ENCODE measurements around the gene PCDHB13.
"Not testable (repeated sequence)": the region's sequence is repeated elsewhere in the genome, so short reads cannot be mapped to it uniquely, and the experiment has no call there.

The PCDHB13 gene

GRCh38 chr5:141225421-141225820 lies 11.7 kb downstream of the PCDHB13 start:
- not testable (repeated sequence) for H3K27ac Mint-ChIP-seq; H3K4me1 Mint-ChIP-seq (ENCODE audit: low read depth); DNase-seq; H3K36me3 Mint-ChIP-seq (ENCODE audit: low read depth); H3K4me3 Mint-ChIP-seq
- Mint-ChIP-seq H3K9me3 (peaks cover 10% of the 10 kb centered on the region), H3K27me3 (peaks cover 56% of the 10 kb centered on the region)

DNA sequence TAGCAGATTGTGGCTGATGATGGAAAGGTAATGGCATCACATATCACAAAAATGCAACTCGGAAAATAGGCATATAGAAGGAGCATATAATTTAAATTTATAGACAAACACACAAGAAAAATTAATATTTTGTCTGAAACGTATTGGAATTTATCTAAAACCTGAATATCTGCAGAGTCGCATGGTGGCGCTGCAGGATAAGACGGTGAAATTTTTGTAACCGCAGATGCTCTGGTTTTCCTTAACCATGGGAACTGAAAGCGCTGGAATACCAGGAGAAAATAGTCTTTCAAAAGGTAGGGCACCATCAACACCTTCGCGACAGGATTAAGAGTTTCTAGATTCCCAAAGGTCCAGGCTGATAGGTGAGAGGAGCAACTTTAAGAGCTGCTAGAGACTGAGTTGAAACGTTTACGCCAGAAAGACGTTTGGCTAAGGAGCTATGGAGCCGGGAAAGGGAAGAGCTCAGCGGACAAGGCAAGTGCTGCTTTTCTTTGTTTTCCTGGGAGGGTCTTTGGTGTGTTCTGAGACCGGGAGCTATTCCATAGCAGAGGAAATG lies 20.5 kb downstream of the PCDHB13 start:
- Mint-ChIP-seq H3K36me3 (ENCODE audit: low read depth) (peaks cover 17% of the 10 kb centered on the region), H3K4me3 (no peak overlapping the region), H3K27me3 (peaks cover 45% of the 10 kb centered on the region), H3K4me1 (ENCODE audit: low read depth) (no peaks in the 10 kb centered on the region), H3K9me3 (peaks cover 46% of the 10 kb centered on the region), H3K27ac (no peak overlapping the region)
- DNase-seq: no peak

GRCh38 chr5:141235922-141236321 lies 22.2 kb downstream of the PCDHB13 start:
- not testable (repeated sequence) for H3K4me1 Mint-ChIP-seq (ENCODE audit: low read depth); DNase-seq; H3K4me3 Mint-ChIP-seq; H3K27ac Mint-ChIP-seq
- H3K27me3 Mint-ChIP-seq: peaks cover 62% of the 10 kb centered on the region
- peaks cover 22% of the 10 kb centered on the region for H3K36me3 Mint-ChIP-seq (ENCODE audit: low read depth)
- H3K9me3 Mint-ChIP-seq: peaks cover 62% of the 10 kb centered on the region

GRCh38 chr5:141236516-141237313 lies 23.0 kb downstream of the PCDHB13 start:
- Mint-ChIP-seq H3K27me3 (peaks cover 70% of the 10 kb centered on the region), H3K4me3 (no peak overlapping the region), H3K36me3 (ENCODE audit: low read depth) (peaks cover 28% of the 10 kb centered on the region), H3K27ac (no peak overlapping the region), H3K4me1 (ENCODE audit: low read depth) (no peaks in the 10 kb centered on the region), H3K9me3 (peaks cover 62% of the 10 kb centered on the region)
- DNase-seq: no peak

- Mint-ChIP-seq H3K36me3 (ENCODE audit: low read depth) (peaks cover 43% of the 10 kb centered on the region), H3K4me1 (ENCODE audit: low read depth) (peaks cover 4% of the 10 kb centered on the region), H3K4me3 (no peak overlapping the region), H3K27ac (no peak overlapping the region), H3K9me3 (peaks cover 65% of the 10 kb centered on the region), H3K27me3 (peaks cover 88% of the 10 kb centered on the region)
- no peak for DNase-seq
Measured at GRCh38 chr5:141241496-141241895, 27.8 kb downstream of the PCDHB13 start.

- Mint-ChIP-seq H3K4me3 (peak within 1 kb of the TSS; percentile 7), H3K9me3 (peaks cover 69% of the 10 kb centered on the region), H3K27me3 (peaks cover 70% of the 10 kb centered on the region), H3K27ac (no peak within 1 kb of the TSS), H3K36me3 (ENCODE audit: low read depth) (peaks cover 51% of the 10 kb centered on the region), H3K4me1 (ENCODE audit: low read depth) (peaks cover 4% of the 10 kb centered on the region)
- no peak for DNase-seq
Measured at GRCh38 chr5:141245250-141245717, 31.6 kb downstream of the PCDHB13 start, which contains the start of gene PCDHB15. Gene PCDHB15 (plus strand): TSS chr5:141245395. CDS start chr5:141245579, 184 bp downstream.

DNA sequence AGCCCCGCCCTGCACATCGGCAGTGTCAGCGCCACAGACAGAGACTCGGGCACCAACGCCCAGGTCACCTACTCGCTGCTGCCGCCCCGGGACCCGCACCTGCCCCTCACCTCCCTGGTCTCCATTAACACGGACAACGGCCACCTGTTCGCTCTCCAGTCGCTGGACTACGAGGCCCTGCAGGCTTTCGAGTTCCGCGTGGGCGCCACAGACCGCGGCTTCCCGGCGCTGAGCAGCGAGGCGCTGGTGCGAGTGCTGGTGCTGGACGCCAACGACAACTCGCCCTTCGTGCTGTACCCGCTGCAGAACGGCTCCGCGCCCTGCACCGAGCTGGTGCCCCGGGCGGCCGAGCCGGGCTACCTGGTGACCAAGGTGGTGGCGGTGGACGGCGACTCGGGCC lies 33.3 kb downstream of the PCDHB13 start:
- not testable (repeated sequence) for DNase-seq; H3K27ac Mint-ChIP-seq; H3K4me3 Mint-ChIP-seq; H3K4me1 Mint-ChIP-seq (ENCODE audit: low read depth)
- Mint-ChIP-seq H3K27me3 (peaks cover 53% of the 10 kb centered on the region), H3K9me3 (peaks cover 67% of the 10 kb centered on the region), H3K36me3 (ENCODE audit: low read depth) (peaks cover 38% of the 10 kb centered on the region)

DNA sequence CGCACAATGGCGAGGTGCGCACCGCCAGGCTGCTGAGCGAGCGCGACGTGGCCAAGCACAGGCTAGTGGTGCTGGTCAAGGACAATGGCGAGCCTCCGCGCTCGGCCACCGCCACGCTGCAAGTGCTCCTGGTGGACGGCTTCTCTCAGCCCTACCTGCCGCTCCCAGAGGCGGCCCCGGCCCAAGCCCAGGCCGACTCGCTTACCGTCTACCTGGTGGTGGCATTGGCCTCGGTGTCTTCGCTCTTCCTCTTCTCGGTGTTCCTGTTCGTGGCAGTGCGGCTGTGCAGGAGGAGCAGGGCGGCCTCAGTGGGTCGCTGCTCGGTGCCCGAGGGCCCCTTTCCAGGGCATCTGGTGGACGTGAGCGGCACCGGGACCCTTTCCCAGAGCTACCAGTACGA lies 33.7 kb downstream of the PCDHB13 start:
- Mint-ChIP-seq H3K9me3 (peaks cover 65% of the 10 kb centered on the region), H3K36me3 (ENCODE audit: low read depth) (peaks cover 36% of the 10 kb centered on the region), H3K27me3 (peaks cover 48% of the 10 kb centered on the region)
- H3K4me1 Mint-ChIP-seq (ENCODE audit: low read depth); H3K27ac Mint-ChIP-seq; H3K4me3 Mint-ChIP-seq; DNase-seq: not testable (repeated sequence)

DNA sequence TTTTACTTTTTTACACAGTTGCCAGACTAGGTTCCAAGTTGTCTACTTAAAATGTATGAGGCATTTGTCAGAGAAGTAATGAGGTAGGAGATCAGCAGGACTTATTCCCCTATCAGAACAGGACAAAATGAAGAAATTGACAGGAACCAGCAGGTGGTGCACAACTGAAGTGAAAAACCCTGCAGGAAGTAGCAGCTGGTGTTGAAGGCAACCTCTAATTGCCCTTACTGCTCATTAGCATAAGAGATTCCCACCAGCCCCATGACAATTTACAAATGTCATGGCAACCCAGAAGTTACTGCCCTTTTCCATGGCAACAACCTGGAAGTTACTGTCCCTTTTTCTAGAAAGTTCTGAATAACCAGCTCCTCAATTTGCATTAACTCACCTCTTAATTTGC lies 36.9 kb downstream of the PCDHB13 start:
- peaks cover 26% of the 10 kb centered on the region for H3K36me3 Mint-ChIP-seq (ENCODE audit: low read depth)
- DNase-seq: no peak
- H3K27ac Mint-ChIP-seq: no peak overlapping the region
- H3K9me3 Mint-ChIP-seq: peaks cover 72% of the 10 kb centered on the region
- H3K4me3 Mint-ChIP-seq: no peak overlapping the region
- H3K27me3 Mint-ChIP-seq: peaks cover 20% of the 10 kb centered on the region
- no peaks in the 10 kb centered on the region for H3K4me1 Mint-ChIP-seq (ENCODE audit: low read depth)

- H3K4me1 Mint-ChIP-seq (ENCODE audit: low read depth): no peaks in the 10 kb centered on the region
- H3K27ac Mint-ChIP-seq: no peak overlapping the region
- no peak overlapping the region for H3K4me3 Mint-ChIP-seq
- H3K27me3 Mint-ChIP-seq: no peaks in the 10 kb centered on the region
- H3K9me3 Mint-ChIP-seq: peaks cover 65% of the 10 kb centered on the region
- no peak for DNase-seq
- peaks cover 54% of the 10 kb centered on the region for H3K36me3 Mint-ChIP-seq (ENCODE audit: low read depth)
Measured at GRCh38 chr5:141258464-141258863, 44.7 kb downstream of the PCDHB13 start.

DNA sequence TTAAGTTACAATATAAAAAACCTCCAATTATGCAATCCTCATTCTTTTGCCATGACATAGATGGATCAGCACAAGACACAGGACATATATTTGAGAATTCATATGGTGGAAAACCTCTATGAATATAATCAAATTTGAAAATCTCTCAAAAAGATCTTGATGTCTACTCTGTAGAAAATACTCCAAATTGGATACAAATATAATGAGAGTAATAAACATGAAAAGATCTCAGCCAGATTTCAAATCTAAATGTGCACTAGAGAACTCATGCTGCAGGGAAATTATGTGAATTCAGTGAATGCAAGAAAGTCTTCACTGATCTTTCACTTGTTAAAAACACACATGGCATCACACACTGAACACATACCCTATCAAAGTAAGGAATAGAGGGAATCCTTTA lies 45.2 kb downstream of the PCDHB13 start:
- Mint-ChIP-seq H3K4me1 (ENCODE audit: low read depth) (no peaks in the 10 kb centered on the region), H3K27ac (no peak overlapping the region), H3K36me3 (ENCODE audit: low read depth) (peaks cover 56% of the 10 kb centered on the region), H3K27me3 (no peaks in the 10 kb centered on the region), H3K9me3 (peaks cover 62% of the 10 kb centered on the region), H3K4me3 (no peak overlapping the region)
- no peak for DNase-seq

- H3K4me1 Mint-ChIP-seq (ENCODE audit: low read depth): no peaks in the 10 kb centered on the region
- peaks cover 59% of the 10 kb centered on the region for H3K9me3 Mint-ChIP-seq
- peaks cover 63% of the 10 kb centered on the region for H3K36me3 Mint-ChIP-seq (ENCODE audit: low read depth)
Measured at GRCh38 chr5:141260458-141261237, 46.9 kb downstream of the PCDHB13 start.

DNA sequence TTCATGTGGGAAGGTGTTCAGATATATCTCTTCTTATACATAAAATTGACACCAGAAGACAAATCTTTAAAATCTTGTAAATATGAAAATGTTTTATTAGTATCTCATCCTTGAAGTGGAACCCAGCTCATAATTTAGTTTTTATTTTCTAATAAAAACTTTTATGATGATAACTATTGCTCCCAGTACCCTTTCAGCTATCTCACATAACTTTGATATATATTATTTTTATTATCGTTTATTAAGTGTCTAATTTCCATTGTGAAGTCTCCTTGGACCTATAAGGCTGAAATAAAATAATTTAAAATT lies 47.5 kb downstream of the PCDHB13 start:
- no peaks in the 10 kb centered on the region for H3K4me1 Mint-ChIP-seq (ENCODE audit: low read depth)
- peaks cover 59% of the 10 kb centered on the region for H3K9me3 Mint-ChIP-seq
- H3K4me3 Mint-ChIP-seq: no peak overlapping the region
- no peaks in the 10 kb centered on the region for H3K27me3 Mint-ChIP-seq
- DNase-seq: no peak
- H3K36me3 Mint-ChIP-seq (ENCODE audit: low read depth): peaks cover 63% of the 10 kb centered on the region
- no peak overlapping the region for H3K27ac Mint-ChIP-seq

More at GRCh38 chr5:141260458-141261237, 46.9 kb downstream of the PCDHB13 start:
- Mint-ChIP-seq H3K4me3 (no peak overlapping the region), H3K27ac (no peak overlapping the region), H3K27me3 (no peaks in the 10 kb centered on the region)
- DNase-seq: no peak
